GM12873 (cell line): ENCODE results near the gene FHL1.

Source experiments
- CTCF ChIP-seq: IDR thresholded peaks from 2 replicates; pipeline ENCODE4 v1.5.1; 2012; ENCODE audit warnings: low read depth, mild to moderate bottlenecking, moderate library complexity, low read length, control low read depth; ENCODE audit not compliant: insufficient read depth; ENCODE audit errors: missing control alignments

The FHL1 gene

GRCh38 chrX:136210243-136210642 lies 62.9 kb downstream of the FHL1 start:
- no peak for TF ChIP-seq CTCF

GRCh38 chrX:136210806-136211205 lies 63.5 kb downstream of the FHL1 start:
- no peak for TF ChIP-seq CTCF

- TF ChIP-seq CTCF, result no peak
These were observed 64.6 kb downstream of the FHL1 start for GRCh38 chrX:136211766-136212556.

GRCh38 chrX:136212557-136213111 lies 65.3 kb downstream of the FHL1 start:
- TF ChIP-seq CTCF, result no peak

- no peak for TF ChIP-seq CTCF
These were observed 67.2 kb downstream of the FHL1 start for GRCh38 chrX:136214551-136214950.

GRCh38 chrX:136215559-136215958 lies 68.2 kb downstream of the FHL1 start:
- no peak for TF ChIP-seq CTCF

GRCh38 chrX:136219893-136220292 lies 72.6 kb downstream of the FHL1 start:
- no peak for TF ChIP-seq CTCF
